Measurements from ENCODE around the gene ALDH2.

- TF ChIP-seq CTCF (conservative IDR thresholded peaks at IDR 0.05; ENCODE audit: low read length) (no peak), EZH2phosphoT487 (IDR thresholded peaks at IDR 0.05; ENCODE audit: borderline replicate concordance) (no peak)
Observed at GRCh38 chr12:111807232-111807631, 40.5 kb downstream of the ALDH2 start.

All from Loucy (cell line).